ENCODE results near the gene AUTS2.

The AUTS2 gene

GRCh38 chr7:69895446-69895845 is 297.2 kb downstream of the AUTS2 start:
- no peak for ATAC-seq (ENCODE audit: low read depth)
- H3K9me3 ChIP-seq (ENCODE audit: severe bottlenecking): no peaks in the 10 kb centered on the region
- H3K27ac ChIP-seq (ENCODE audit: poor library complexity, severe bottlenecking): no peak overlapping the region
- H3K36me3 ChIP-seq (ENCODE audit: low read depth): no peaks in the 10 kb centered on the region
- no peak for DNase-seq (ENCODE audit: low spot score)
- no peak for TF ChIP-seq CTCF (IDR thresholded peaks at IDR 0.05; ENCODE audit: poor library complexity, severe bottlenecking)
- no peaks in the 10 kb centered on the region for H3K4me1 ChIP-seq (ENCODE audit: insufficient read depth, poor library complexity, severe bottlenecking)
- H3K27me3 ChIP-seq (ENCODE audit: insufficient read depth, poor library complexity, severe bottlenecking): no peaks in the 10 kb centered on the region
- no peak overlapping the region for H3K4me3 ChIP-seq (ENCODE audit: severe bottlenecking)

- H3K27ac ChIP-seq (ENCODE audit: poor library complexity, severe bottlenecking): no peak overlapping the region
- TF ChIP-seq CTCF (IDR thresholded peaks at IDR 0.05; ENCODE audit: poor library complexity, severe bottlenecking): no peak
- DNase-seq (ENCODE audit: low spot score): no peak
- no peaks in the 10 kb centered on the region for H3K9me3 ChIP-seq (ENCODE audit: severe bottlenecking)
- no peaks in the 10 kb centered on the region for H3K27me3 ChIP-seq (ENCODE audit: insufficient read depth, poor library complexity, severe bottlenecking)
- ATAC-seq (ENCODE audit: low read depth): no peak
- no peaks in the 10 kb centered on the region for H3K4me1 ChIP-seq (ENCODE audit: insufficient read depth, poor library complexity, severe bottlenecking)
- H3K4me3 ChIP-seq (ENCODE audit: severe bottlenecking): no peak overlapping the region
- no peaks in the 10 kb centered on the region for H3K36me3 ChIP-seq (ENCODE audit: low read depth)
Measured at GRCh38 chr7:69896121-69896520, 297.8 kb downstream of the AUTS2 start.

GRCh38 chr7:69898189-69898588 is 299.9 kb downstream of the AUTS2 start:
- H3K4me1 ChIP-seq (ENCODE audit: insufficient read depth, poor library complexity, severe bottlenecking): no peaks in the 10 kb centered on the region
- H3K4me3 ChIP-seq (ENCODE audit: severe bottlenecking): no peak overlapping the region
- TF ChIP-seq CTCF (IDR thresholded peaks at IDR 0.05; ENCODE audit: poor library complexity, severe bottlenecking): no peak
- H3K27ac ChIP-seq (ENCODE audit: poor library complexity, severe bottlenecking): no peak overlapping the region
- no peaks in the 10 kb centered on the region for H3K27me3 ChIP-seq (ENCODE audit: insufficient read depth, poor library complexity, severe bottlenecking)
- DNase-seq (ENCODE audit: low spot score) (no peak), ATAC-seq (ENCODE audit: low read depth) (no peak)
- H3K36me3 ChIP-seq (ENCODE audit: low read depth): no peaks in the 10 kb centered on the region
- H3K9me3 ChIP-seq (ENCODE audit: severe bottlenecking): no peaks in the 10 kb centered on the region

GRCh38 chr7:69903410-69903809 is 305.1 kb downstream of the AUTS2 start:
- ATAC-seq (ENCODE audit: low read depth) (no peak), DNase-seq (ENCODE audit: low spot score) (no peak)
- Histone ChIP-seq H3K4me1 (ENCODE audit: insufficient read depth, poor library complexity, severe bottlenecking) (no peaks in the 10 kb centered on the region), H3K36me3 (ENCODE audit: low read depth) (no peaks in the 10 kb centered on the region), H3K4me3 (ENCODE audit: severe bottlenecking) (no peak overlapping the region), H3K27ac (ENCODE audit: poor library complexity, severe bottlenecking) (no peak overlapping the region), H3K9me3 (ENCODE audit: severe bottlenecking) (no peaks in the 10 kb centered on the region), H3K27me3 (ENCODE audit: insufficient read depth, poor library complexity, severe bottlenecking) (no peaks in the 10 kb centered on the region)
- TF ChIP-seq CTCF (IDR thresholded peaks at IDR 0.05; ENCODE audit: poor library complexity, severe bottlenecking): no peak

- H3K36me3 ChIP-seq (ENCODE audit: low read depth): no peaks in the 10 kb centered on the region
- no peak for ATAC-seq (ENCODE audit: low read depth)
- H3K9me3 ChIP-seq (ENCODE audit: severe bottlenecking): no peaks in the 10 kb centered on the region
- H3K27ac ChIP-seq (ENCODE audit: poor library complexity, severe bottlenecking): no peak overlapping the region
- TF ChIP-seq CTCF (IDR thresholded peaks at IDR 0.05; ENCODE audit: poor library complexity, severe bottlenecking): no peak
- no peaks in the 10 kb centered on the region for H3K27me3 ChIP-seq (ENCODE audit: insufficient read depth, poor library complexity, severe bottlenecking)
- no peak overlapping the region for H3K4me3 ChIP-seq (ENCODE audit: severe bottlenecking)
- no peaks in the 10 kb centered on the region for H3K4me1 ChIP-seq (ENCODE audit: insufficient read depth, poor library complexity, severe bottlenecking)
- no peak for DNase-seq (ENCODE audit: low spot score)
Measured at GRCh38 chr7:69906283-69906995, 308.2 kb downstream of the AUTS2 start.
